GM21786 (cell line): Measurements from ENCODE around the gene CYB5A.
A peak's percentile ranks its signal among the peaks of the same experiment; 100 is the strongest.

ENCODE experiments used
- ATAC-seq: cut with Tn5 transposase; IDR thresholded peaks from one replicate; pipeline ENCODE4 v1.9.1; 2021; ENCODE audit not compliant: unreplicated experiment

CYB5A gene

GRCh38 chr18:74248595-74248994 is 43.2 kb downstream of the CYB5A start:
- ATAC-seq: peak; percentile 77

- ATAC-seq: peak; percentile 20
Observed at GRCh38 chr18:74248189-74248588, 43.6 kb downstream of the CYB5A start.

- no peak for ATAC-seq
Observed at GRCh38 chr18:74244554-74244953, 47.2 kb downstream of the CYB5A start.

GRCh38 chr18:74243127-74243526 is 48.6 kb downstream of the CYB5A start:
- no peak for ATAC-seq

- no peak for ATAC-seq
Observed at GRCh38 chr18:74242438-74243096, 49.2 kb downstream of the CYB5A start.

- no peak for ATAC-seq
Observed at GRCh38 chr18:74241970-74242369, 49.8 kb downstream of the CYB5A start.

- ATAC-seq: no peak
Observed at GRCh38 chr18:74241426-74241825, 50.3 kb downstream of the CYB5A start.

- ATAC-seq: no peak
Observed at GRCh38 chr18:74239567-74239966, 52.2 kb downstream of the CYB5A start.

GRCh38 chr18:74234326-74235171 is 57.2 kb downstream of the CYB5A start:
- ATAC-seq: no peak

GRCh38 chr18:74233933-74234325 is 57.8 kb downstream of the CYB5A start:
- no peak for ATAC-seq

- ATAC-seq: no peak
Observed at GRCh38 chr18:74230922-74231714, 60.6 kb downstream of the CYB5A start.

GRCh38 chr18:74229891-74230290 is 61.9 kb downstream of the CYB5A start:
- no peak for ATAC-seq

GRCh38 chr18:74229005-74229404 is 62.8 kb downstream of the CYB5A start:
- no peak for ATAC-seq

- no peak for ATAC-seq
Observed at GRCh38 chr18:74228312-74228711, 63.5 kb downstream of the CYB5A start.

- no peak for ATAC-seq
Observed at GRCh38 chr18:74226666-74227065, 65.1 kb downstream of the CYB5A start.

- no peak for ATAC-seq
Observed at GRCh38 chr18:74226156-74226555, 65.6 kb downstream of the CYB5A start.

GRCh38 chr18:74225193-74225840 is 66.4 kb downstream of the CYB5A start:
- ATAC-seq: no peak

- no peak for ATAC-seq
Observed at GRCh38 chr18:74222710-74223494, 68.9 kb downstream of the CYB5A start.

GRCh38 chr18:74221081-74221480 is 70.7 kb downstream of the CYB5A start:
- no peak for ATAC-seq

- ATAC-seq: no peak
Observed at GRCh38 chr18:74219056-74219455, 72.7 kb downstream of the CYB5A start.
